Measurements from ENCODE around the gene KIR3DL2. TPM values are rescaled to one million over a fixed set of nuclear protein-coding genes. Genes with fewer than 3 reads are reported as not detected.
"Not testable (repeated sequence)": the region's sequence is repeated elsewhere in the genome, so short reads cannot be mapped to it uniquely, and the experiment has no call there.

Gene KIR3DL2
- total and polyA plus RNA-seq, 12 donors, result 0.03 to 0.15 TPM; not detected in 10

DNA sequence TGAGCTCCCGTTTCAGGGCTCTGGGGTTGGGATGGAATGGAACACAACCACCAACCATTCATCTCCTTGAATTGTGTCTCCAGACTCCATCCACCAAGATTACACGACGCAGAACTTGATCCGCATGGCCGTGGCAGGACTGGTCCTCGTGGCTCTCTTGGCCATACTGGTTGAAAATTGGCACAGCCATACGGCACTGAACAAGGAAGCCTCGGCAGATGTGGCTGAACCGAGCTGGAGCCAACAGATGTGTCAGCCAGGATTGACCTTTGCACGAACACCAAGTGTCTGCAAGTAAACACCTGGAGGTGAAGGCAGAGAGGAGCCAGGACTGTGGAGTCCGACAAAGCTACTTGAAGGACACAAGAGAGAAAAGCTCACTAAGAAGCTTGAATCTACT lies 39.3 kb downstream of the KIR3DL2 start:
- H3K4me3 ChIP-seq, result no peak overlapping the region
- H3K27ac ChIP-seq, result no peak overlapping the region
- intact Hi-C loops (cut with DNase I), result no loop called here
- H3K9me3 ChIP-seq (replicated peaks in 1 of 3), result no peaks in the 10 kb centered on the region
- DNase-seq, result no peak
- no peaks in the 10 kb centered on the region for H3K27me3 ChIP-seq
- no peaks in the 10 kb centered on the region for H3K36me3 ChIP-seq (replicated peaks in 1 of 2)
- TF ChIP-seq, protein P1, sequence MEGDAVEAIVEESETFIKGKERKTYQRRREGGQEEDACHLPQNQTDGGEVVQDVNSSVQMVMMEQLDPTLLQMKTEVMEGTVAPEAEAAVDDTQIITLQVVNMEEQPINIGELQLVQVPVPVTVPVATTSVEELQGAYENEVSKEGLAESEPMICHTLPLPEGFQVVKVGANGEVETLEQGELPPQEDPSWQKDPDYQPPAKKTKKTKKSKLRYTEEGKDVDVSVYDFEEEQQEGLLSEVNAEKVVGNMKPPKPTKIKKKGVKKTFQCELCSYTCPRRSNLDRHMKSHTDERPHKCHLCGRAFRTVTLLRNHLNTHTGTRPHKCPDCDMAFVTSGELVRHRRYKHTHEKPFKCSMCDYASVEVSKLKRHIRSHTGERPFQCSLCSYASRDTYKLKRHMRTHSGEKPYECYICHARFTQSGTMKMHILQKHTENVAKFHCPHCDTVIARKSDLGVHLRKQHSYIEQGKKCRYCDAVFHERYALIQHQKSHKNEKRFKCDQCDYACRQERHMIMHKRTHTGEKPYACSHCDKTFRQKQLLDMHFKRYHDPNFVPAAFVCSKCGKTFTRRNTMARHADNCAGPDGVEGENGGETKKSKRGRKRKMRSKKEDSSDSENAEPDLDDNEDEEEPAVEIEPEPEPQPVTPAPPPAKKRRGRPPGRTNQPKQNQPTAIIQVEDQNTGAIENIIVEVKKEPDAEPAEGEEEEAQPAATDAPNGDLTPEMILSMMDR (IDR thresholded peaks at IDR 0.05), result no peak
- no peak for TF ChIP-seq POLR2A (IDR thresholded peaks at IDR 0.05)
- H3K4me1 ChIP-seq (replicated peaks in 1 of 2), result no peaks in the 10 kb centered on the region
- WGBS, 4 donors, result 76 to 84% (median 81%) methylated on average over 11 of the region's 11 CpGs

DNA sequence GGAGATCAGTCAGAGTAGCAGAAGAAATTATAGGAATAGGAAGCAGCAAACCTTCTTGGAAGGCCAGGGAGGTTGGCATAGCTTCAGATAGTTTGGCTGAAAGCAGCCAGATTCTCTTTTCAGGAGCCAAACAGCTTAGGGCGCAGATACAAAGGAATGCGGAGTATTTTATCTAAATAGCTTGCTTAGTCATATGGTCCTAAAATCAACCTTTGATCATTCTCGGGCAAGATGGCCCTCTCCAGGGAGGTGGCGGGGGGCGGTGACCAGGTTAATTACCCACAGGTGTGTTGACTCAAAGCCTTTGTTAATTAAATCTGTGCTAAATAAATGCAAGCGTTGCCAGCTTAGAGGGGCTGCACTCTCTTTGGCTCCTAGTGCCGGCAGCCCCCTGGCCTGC lies 43.2 kb downstream of the KIR3DL2 start:
- intact Hi-C loops (cut with DNase I), result no loop called here
- 31 to 48% (median 41%) methylated on average over 7 of the region's 7 CpGs for WGBS, 4 donors
- Histone ChIP-seq H3K9me3 (replicated peaks in 1 of 3) (no peaks in the 10 kb centered on the region), H3K4me3 (no peak overlapping the region), H3K27me3 (no peaks in the 10 kb centered on the region), H3K36me3 (replicated peaks in 1 of 2) (no peaks in the 10 kb centered on the region), H3K27ac (no peak overlapping the region), H3K4me1 (replicated peaks in 1 of 2) (no peaks in the 10 kb centered on the region)
- DNase-seq, result peak in 3 of 7 donors; percentile 7 to 24 (median 21)
- TF ChIP-seq, protein P1 (IDR thresholded peaks at IDR 0.05), result no peak
- TF ChIP-seq POLR2A (IDR thresholded peaks at IDR 0.05), result no peak

DNA sequence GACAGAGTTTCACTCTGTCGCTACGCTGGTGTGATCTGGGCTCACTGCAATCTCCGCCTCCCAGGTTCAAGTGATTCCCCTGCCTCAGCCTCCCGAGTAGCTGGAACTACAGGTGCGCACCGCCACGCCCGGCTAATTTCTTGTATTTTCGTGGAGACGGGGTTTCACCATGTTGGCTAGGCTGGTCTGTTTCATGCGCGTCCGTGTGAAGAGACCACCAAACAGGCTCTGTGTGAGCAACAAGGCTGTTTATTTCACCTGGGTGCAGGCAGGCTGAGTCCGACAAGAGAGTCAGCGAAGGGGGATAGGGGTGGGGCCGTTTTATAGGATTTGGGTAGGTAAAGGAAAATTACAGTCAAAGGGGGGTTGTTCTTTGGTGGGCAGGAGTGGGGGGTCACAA lies 43.9 kb downstream of the KIR3DL2 start:
- H3K4me3 ChIP-seq; intact Hi-C loops (cut with DNase I); H3K9me3 ChIP-seq (replicated peaks in 1 of 3); H3K4me1 ChIP-seq (replicated peaks in 1 of 2); H3K27me3 ChIP-seq; H3K36me3 ChIP-seq (replicated peaks in 1 of 2); H3K27ac ChIP-seq: not testable (repeated sequence)
- 85 to 91% (median 89%) methylated on average over 16 of the region's 16 CpGs for WGBS, 4 donors
- DNase-seq, result peak in 1 of 7 donors; percentile 14

DNA sequence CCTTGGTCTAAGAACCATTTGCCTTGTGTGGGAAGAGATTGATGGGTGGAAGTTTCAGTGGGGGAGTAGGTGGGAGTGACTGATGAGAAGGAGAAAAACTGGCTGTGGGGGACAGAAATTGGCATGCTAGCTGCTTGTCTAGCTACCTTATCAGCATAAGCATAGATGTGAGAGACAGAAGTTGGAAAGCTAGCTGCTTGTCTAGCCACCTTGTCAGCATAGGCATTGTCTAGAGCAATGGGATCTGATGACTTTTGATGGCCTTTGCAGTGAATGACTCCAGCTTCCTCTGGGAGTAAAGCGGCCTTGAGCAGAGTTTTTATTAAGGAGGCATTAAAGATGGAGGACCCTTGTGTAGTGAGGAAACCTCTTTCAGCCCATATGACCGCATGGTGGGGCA lies 45.8 kb downstream of the KIR3DL2 start:
- H3K4me3 ChIP-seq, result no peak overlapping the region
- no peak for DNase-seq
- no peak for TF ChIP-seq POLR2A (IDR thresholded peaks at IDR 0.05)
- TF ChIP-seq, protein P1 (IDR thresholded peaks at IDR 0.05), result no peak
- no peaks in the 10 kb centered on the region for H3K9me3 ChIP-seq (replicated peaks in 1 of 3)
- intact Hi-C loops (cut with DNase I), result no loop called here
- H3K36me3 ChIP-seq (replicated peaks in 1 of 2), result no peaks in the 10 kb centered on the region
- no peak overlapping the region for H3K27ac ChIP-seq
- H3K27me3 ChIP-seq, result no peaks in the 10 kb centered on the region
- H3K4me1 ChIP-seq (replicated peaks in 1 of 2), result no peaks in the 10 kb centered on the region
- 61 to 80% (median 79%) methylated on average over 2 of the region's 2 CpGs for WGBS, 4 donors

DNA sequence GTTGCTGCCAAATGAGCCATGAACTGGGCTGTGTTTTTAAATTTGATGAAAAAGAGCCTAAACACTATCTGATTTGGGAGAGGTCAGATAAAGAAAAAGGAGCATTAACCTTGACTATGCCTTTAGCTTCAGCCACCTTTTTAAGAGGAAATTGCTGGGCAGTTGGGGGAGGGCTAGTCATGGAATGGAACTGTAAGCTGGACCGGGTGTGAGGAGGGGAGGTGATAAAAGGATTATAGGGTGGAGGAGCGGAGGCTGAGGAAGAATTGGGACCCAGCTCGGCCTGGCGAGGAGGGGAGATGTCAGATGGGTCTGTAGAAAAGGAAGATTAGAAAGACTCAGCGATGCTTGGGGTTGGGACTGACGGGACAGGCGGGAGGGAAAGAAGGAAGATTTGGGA lies 48.4 kb downstream of the KIR3DL2 start:
- H3K4me3 ChIP-seq; H3K27me3 ChIP-seq; intact Hi-C loops (cut with DNase I); H3K27ac ChIP-seq; H3K4me1 ChIP-seq (replicated peaks in 1 of 2); H3K36me3 ChIP-seq (replicated peaks in 1 of 2); H3K9me3 ChIP-seq (replicated peaks in 1 of 3): not testable (repeated sequence)
- WGBS, 4 donors, result 74 to 86% (median 80%) methylated on average over 7 of the region's 7 CpGs
- peak in 1 of 7 donors; percentile 6 for DNase-seq

DNA sequence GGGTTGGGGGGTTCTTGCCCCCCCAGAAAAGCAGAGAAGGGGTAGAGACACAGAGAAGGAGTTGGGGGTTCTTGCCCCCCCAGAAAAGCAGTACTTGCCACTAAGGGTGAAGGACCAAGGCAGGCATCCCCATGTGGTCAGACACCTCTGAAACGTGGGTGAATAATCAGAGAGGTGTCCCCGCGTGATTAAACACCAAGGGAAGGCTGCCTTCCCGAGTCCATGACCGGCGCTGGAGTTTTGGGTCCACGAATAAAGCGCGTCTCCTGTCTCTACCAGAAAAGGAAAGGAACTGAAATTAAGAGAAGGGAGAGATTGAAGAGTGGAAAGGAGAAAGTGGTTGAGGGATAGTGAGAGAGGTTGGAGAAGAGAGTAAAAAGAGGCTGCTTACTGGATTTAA lies 49.4 kb downstream of the KIR3DL2 start:
- H3K4me1 ChIP-seq (replicated peaks in 1 of 2); H3K36me3 ChIP-seq (replicated peaks in 1 of 2); DNase-seq; H3K27ac ChIP-seq; H3K27me3 ChIP-seq; H3K4me3 ChIP-seq; intact Hi-C loops (cut with DNase I); H3K9me3 ChIP-seq (replicated peaks in 1 of 3): not testable (repeated sequence)
- 72 to 80% (median 77%) methylated on average over 9 of the region's 9 CpGs for WGBS, 4 donors

DNA sequence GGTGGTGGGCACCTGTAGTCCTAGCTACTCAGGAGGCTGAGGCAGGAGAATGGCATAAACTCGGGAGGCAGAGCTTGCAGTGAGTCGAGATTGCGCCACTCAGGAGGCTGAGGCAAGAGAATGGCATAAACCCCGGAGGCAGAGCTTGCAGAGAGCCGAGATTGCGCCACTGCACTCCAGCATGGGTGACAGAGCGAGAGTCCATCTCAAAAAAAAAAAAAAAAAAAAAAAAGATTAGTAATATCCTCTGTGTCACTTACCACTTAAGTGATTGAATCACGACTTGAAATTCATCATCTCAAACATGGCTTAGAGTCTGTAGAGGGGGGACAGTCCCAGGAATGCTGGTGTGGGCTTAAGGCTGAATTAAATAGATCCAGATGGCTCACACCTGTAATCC lies 50.9 kb downstream of the KIR3DL2 start:
- H3K4me3 ChIP-seq; H3K27ac ChIP-seq; H3K4me1 ChIP-seq (replicated peaks in 1 of 2); intact Hi-C loops (cut with DNase I); H3K9me3 ChIP-seq (replicated peaks in 1 of 3); H3K36me3 ChIP-seq (replicated peaks in 1 of 2); H3K27me3 ChIP-seq: not testable (repeated sequence)
- 65 to 82% (median 73%) methylated on average over 7 to 8 of the region's 8 CpGs for WGBS, 4 donors
- DNase-seq, result peak in 1 of 7 donors; percentile 31
